Measurements from ENCODE around the gene NPDC1. TPM values are rescaled to one million over a fixed set of nuclear protein-coding genes. Genes with fewer than 3 reads are reported as not detected.

The NPDC1 gene
- total and polyA plus RNA-seq, 2 of the 8 experiments (the other 6 are each of a cell fraction or from before 2014, with no cell fraction given) = 26.2 to 44.1 TPM

DNA sequence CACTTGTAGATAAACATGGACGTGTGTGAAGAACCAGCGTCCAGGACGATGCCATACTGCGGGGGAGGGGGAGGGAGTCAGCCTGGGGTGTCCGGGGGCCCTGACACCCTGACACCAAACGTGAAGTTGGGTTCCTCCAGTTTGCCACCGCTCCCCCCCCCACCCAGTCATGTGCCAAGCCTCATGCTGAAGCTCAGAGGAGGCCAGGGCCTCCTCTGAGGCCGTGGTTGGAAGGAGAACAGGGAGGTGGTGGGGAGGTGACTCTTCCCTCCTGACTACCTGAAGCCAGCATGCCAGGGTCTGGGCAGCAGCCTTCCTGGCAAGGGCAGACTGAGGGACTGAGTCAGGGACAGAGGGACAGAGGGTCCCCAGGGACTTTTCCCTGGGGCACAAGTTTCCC is 6.3 kb upstream of the NPDC1 start:
- no peak overlapping the region for H3K56ac ChIP-seq (replicated peaks; ENCODE audit: insufficient read length, low read depth, low read length)
- H2BK120ac ChIP-seq (replicated peaks; ENCODE audit: low read depth, low read length) = no peak overlapping the region
- ChIA-PET POLR2A (ENCODE audit: partially characterized antibody) (interaction anchor here (0.6 to 1.5 kb wide), 6 partner anchors 8 to 325 kb away, joined by 3 to 4 read pairs (median 3); no protein-coding TSS in a partner anchor), CTCF (ENCODE audit: partially characterized antibody) (interaction anchor here (0.6 to 7.6 kb wide), 11 partner anchors 10 to 190 kb away, joined by 3 to 291 read pairs (median 4); partner anchors contain the start of genes ABCA2 and SAPCD2)
- H3K79me1 ChIP-seq (ENCODE audit: low read depth, low read length) = no peaks in the 10 kb centered on the region
- H3K14ac ChIP-seq (ENCODE audit: insufficient read length) = no peak overlapping the region
- no peak overlapping the region for H3K9ac ChIP-seq (replicated peaks in 1 of 4; ENCODE audit: extremely low read depth in 1 of 4, low read depth in 3 of 4, low read length in 3 of 4)
- H2BK20ac ChIP-seq (ENCODE audit: low read length) = no peak overlapping the region
- no peak for DNase-seq (ENCODE audit: low read depth in 1 of 2, low spot score in 2 of 2)
- no peak overlapping the region for H2AK5ac ChIP-seq (ENCODE audit: low read depth, low read length)
- H4K20me1 ChIP-seq (replicated peaks in 1 of 2; ENCODE audit: control insufficient read depth in 1 of 2, insufficient read depth in 2 of 2, low read length in 2 of 2) = peaks cover 1 to 13% of the 10 kb centered on the region in 2 experiments
- WGBS, 2 experiments (ENCODE audit: extremely low coverage in 1 of 2, insufficient coverage in 1 of 2, insufficient read length in 1 of 2, insufficient replicate concordance in 2 of 2, low coverage in 1 of 2, low lambda C conversion rate in 2 of 2, missing lambda C conversion rate in 1 of 2) = 83% methylated on average over 1 of the region's 8 CpGs; no CpG with 5 or more reads in 1 of the 2 experiments
- no peak overlapping the region for H2AFZ ChIP-seq (ENCODE audit: low read length)
- no peaks in the 10 kb centered on the region for H3K36me3 ChIP-seq (ENCODE audit: control insufficient read depth in 2 of 4, insufficient read depth in 4 of 4, low read length in 3 of 4)
- no peak overlapping the region for H3K18ac ChIP-seq (ENCODE audit: extremely low read depth, low read length)
- peaks cover 21 to 77% (median 59%) of the 10 kb centered on the region in 4 experiments for H3K27me3 ChIP-seq (replicated peaks in 1 of 4; ENCODE audit: control insufficient read depth in 3 of 4, extremely low read depth in 1 of 4, insufficient read depth in 3 of 4, low read length in 3 of 4)
- no peak for FAIRE-seq
- H2BK5ac ChIP-seq (ENCODE audit: low read depth, low read length) = no peak overlapping the region
- no peak overlapping the region for H3K23ac ChIP-seq (ENCODE audit: insufficient read length)
- H4K8ac ChIP-seq (ENCODE audit: extremely low read depth, insufficient read depth, low read length) = no peak overlapping the region
- H4K5ac ChIP-seq (ENCODE audit: insufficient read length, low read depth, low read length) = no peak overlapping the region
- no peak overlapping the region for H3K4me2 ChIP-seq (ENCODE audit: insufficient read depth in 1 of 2, low read depth in 2 of 2, low read length in 2 of 2)
- H4K91ac ChIP-seq (replicated peaks; ENCODE audit: insufficient read length, low read length) = no peak overlapping the region
- H3K4me1 ChIP-seq (replicated peaks in 1 of 4; ENCODE audit: control insufficient read depth in 3 of 4, insufficient read depth in 4 of 4, low read length in 3 of 4) = peaks cover 0 to 23% (median 14%) of the 10 kb centered on the region in 4 experiments; a peak in 5 of 7 replicates
- H2BK12ac ChIP-seq (ENCODE audit: low read depth, low read length) = no peak overlapping the region
- H3K23me2 ChIP-seq (ENCODE audit: low read depth, low read length) = peaks cover 10% of the 10 kb centered on the region; the same call in 1 of the 2 replicates
- H3K4ac ChIP-seq (replicated peaks; ENCODE audit: insufficient read length, low read depth, low read length) = no peak overlapping the region
- no peaks in the 10 kb centered on the region for H3K79me2 ChIP-seq (ENCODE audit: control insufficient read depth in 1 of 2, insufficient read depth in 2 of 2, low read length in 2 of 2)
- no peak overlapping the region for H3K4me3 ChIP-seq (ENCODE audit: extremely low read depth in 1 of 4, insufficient read depth in 2 of 4, low read depth in 3 of 4, low read length in 4 of 4)
- H2BK15ac ChIP-seq (ENCODE audit: low read length) = no peak overlapping the region
- H3K27ac ChIP-seq (ENCODE audit: low read depth, low read length) = no peak overlapping the region
- H3K9me3 ChIP-seq (ENCODE audit: insufficient read depth in 2 of 2, low read depth in 1 of 2, low read length in 1 of 2) = no peaks in the 10 kb centered on the region
